Measurements from ENCODE around the gene ANKRD55. TPM values are rescaled to one million over a fixed set of nuclear protein-coding genes. Genes with fewer than 3 reads are reported as not detected.

Gene ANKRD55
- total RNA-seq, 1 donor from 2014 or later, result not detected

- DNase-seq (ENCODE audit: low read depth), result peak; percentile 68
- Mint-ChIP-seq H3K9me3 (ENCODE audit: unreplicated experiment) (no peaks in the 10 kb centered on the region), H3K4me3 (ENCODE audit: unreplicated experiment) (no peak overlapping the region), H3K4me1 (ENCODE audit: low read depth, unreplicated experiment) (peaks cover 14% of the 10 kb centered on the region), H3K27ac (ENCODE audit: unreplicated experiment) (no peak overlapping the region), H3K27me3 (ENCODE audit: low read depth, unreplicated experiment) (peaks cover 3% of the 10 kb centered on the region), H3K36me3 (ENCODE audit: low read depth, unreplicated experiment) (no peaks in the 10 kb centered on the region)
- no peaks in the 10 kb centered on the region for H3K36me3 ChIP-seq (ENCODE audit: insufficient read depth, low read length)
- no peaks in the 10 kb centered on the region for H3K9me3 ChIP-seq (ENCODE audit: insufficient read depth, low read depth, low read length)
- H4K20me1 ChIP-seq (ENCODE audit: insufficient read depth, low read length), result no peaks in the 10 kb centered on the region
- TF ChIP-seq, protein P1, sequence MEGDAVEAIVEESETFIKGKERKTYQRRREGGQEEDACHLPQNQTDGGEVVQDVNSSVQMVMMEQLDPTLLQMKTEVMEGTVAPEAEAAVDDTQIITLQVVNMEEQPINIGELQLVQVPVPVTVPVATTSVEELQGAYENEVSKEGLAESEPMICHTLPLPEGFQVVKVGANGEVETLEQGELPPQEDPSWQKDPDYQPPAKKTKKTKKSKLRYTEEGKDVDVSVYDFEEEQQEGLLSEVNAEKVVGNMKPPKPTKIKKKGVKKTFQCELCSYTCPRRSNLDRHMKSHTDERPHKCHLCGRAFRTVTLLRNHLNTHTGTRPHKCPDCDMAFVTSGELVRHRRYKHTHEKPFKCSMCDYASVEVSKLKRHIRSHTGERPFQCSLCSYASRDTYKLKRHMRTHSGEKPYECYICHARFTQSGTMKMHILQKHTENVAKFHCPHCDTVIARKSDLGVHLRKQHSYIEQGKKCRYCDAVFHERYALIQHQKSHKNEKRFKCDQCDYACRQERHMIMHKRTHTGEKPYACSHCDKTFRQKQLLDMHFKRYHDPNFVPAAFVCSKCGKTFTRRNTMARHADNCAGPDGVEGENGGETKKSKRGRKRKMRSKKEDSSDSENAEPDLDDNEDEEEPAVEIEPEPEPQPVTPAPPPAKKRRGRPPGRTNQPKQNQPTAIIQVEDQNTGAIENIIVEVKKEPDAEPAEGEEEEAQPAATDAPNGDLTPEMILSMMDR (IDR thresholded peaks at IDR 0.05; ENCODE audit: insufficient read depth, low read depth, low read length), result no peak
- H3K9ac ChIP-seq (ENCODE audit: low read length), result no peak overlapping the region
- H2AFZ ChIP-seq (ENCODE audit: low read depth, low read length), result no peak overlapping the region
- peak overlapping the region; percentile 20 for H3K4me2 ChIP-seq (ENCODE audit: low read length)
- H3K4me3 ChIP-seq (ENCODE audit: insufficient read depth, low read depth, low read length), result no peak overlapping the region
- no peaks in the 10 kb centered on the region for H3K79me2 ChIP-seq (ENCODE audit: insufficient read depth, low read length)
- H3K27me3 ChIP-seq (ENCODE audit: insufficient read depth, low read length), result peaks cover 2% of the 10 kb centered on the region
- H3K27ac ChIP-seq (ENCODE audit: low read depth, low read length), result no peak overlapping the region
- no peak for FAIRE-seq
- peaks cover 25% of the 10 kb centered on the region for H3K4me1 ChIP-seq (ENCODE audit: insufficient read depth, low read length)
Measured at GRCh38 chr5:56167519-56167918, 65.6 kb downstream of the ANKRD55 start.

GRCh38 chr5:56166671-56167385, 66.3 kb downstream of the ANKRD55 start:
- Mint-ChIP-seq H3K27ac (ENCODE audit: unreplicated experiment) (no peak overlapping the region), H3K27me3 (ENCODE audit: low read depth, unreplicated experiment) (peaks cover 3% of the 10 kb centered on the region), H3K4me3 (ENCODE audit: unreplicated experiment) (no peak overlapping the region), H3K4me1 (ENCODE audit: low read depth, unreplicated experiment) (peaks cover 18% of the 10 kb centered on the region), H3K36me3 (ENCODE audit: low read depth, unreplicated experiment) (no peaks in the 10 kb centered on the region), H3K9me3 (ENCODE audit: unreplicated experiment) (no peaks in the 10 kb centered on the region)
- Histone ChIP-seq H3K36me3 (ENCODE audit: insufficient read depth, low read length) (no peaks in the 10 kb centered on the region), H3K27me3 (ENCODE audit: insufficient read depth, low read length) (peaks cover 2% of the 10 kb centered on the region), H2AFZ (ENCODE audit: low read depth, low read length) (no peak overlapping the region), H3K9ac (ENCODE audit: low read length) (no peak overlapping the region), H3K27ac (ENCODE audit: low read depth, low read length) (no peak overlapping the region), H3K9me3 (ENCODE audit: insufficient read depth, low read depth, low read length) (no peaks in the 10 kb centered on the region), H4K20me1 (ENCODE audit: insufficient read depth, low read length) (no peaks in the 10 kb centered on the region), H3K4me2 (ENCODE audit: low read length) (no peak overlapping the region), H3K4me1 (ENCODE audit: insufficient read depth, low read length) (peaks cover 25% of the 10 kb centered on the region), H3K79me2 (ENCODE audit: insufficient read depth, low read length) (no peaks in the 10 kb centered on the region), H3K4me3 (ENCODE audit: insufficient read depth, low read depth, low read length) (no peak overlapping the region)
- TF ChIP-seq, protein P1 (IDR thresholded peaks at IDR 0.05; ENCODE audit: insufficient read depth, low read depth, low read length), result no peak
- TF ChIP-seq EZH2 (IDR thresholded peaks at IDR 0.05; ENCODE audit: insufficient read depth, low read length), result no peak
- FAIRE-seq (no peak), DNase-seq (ENCODE audit: low read depth) (no peak)

DNA sequence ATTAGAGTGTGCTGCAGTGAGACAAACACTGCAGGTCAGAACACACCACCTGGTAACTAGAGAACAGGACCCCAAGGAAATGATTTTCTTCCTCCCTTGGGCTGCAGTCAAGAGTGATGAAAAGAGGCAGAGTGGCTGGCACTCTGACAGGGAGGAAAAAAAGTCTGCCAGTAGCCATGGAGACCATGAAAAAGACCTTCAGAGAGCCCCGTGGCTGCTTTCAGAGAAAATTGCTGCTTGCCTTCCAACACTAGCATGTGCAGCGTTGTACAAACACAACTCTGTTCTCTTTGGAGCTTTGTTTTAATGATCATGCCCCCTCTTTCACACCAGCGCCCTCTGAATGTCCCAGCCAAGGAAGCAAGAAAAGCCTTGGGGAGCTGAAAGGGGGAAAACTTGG, 68.8 kb downstream of the ANKRD55 start:
- peak overlapping the region; percentile 17 for H3K4me2 ChIP-seq (ENCODE audit: low read length)
- Mint-ChIP-seq H3K36me3 (ENCODE audit: low read depth, unreplicated experiment) (no peaks in the 10 kb centered on the region), H3K4me3 (ENCODE audit: unreplicated experiment) (no peak overlapping the region), H3K27ac (ENCODE audit: unreplicated experiment) (peak overlapping the region; percentile 72), H3K4me1 (ENCODE audit: low read depth, unreplicated experiment) (peaks cover 25% of the 10 kb centered on the region), H3K27me3 (ENCODE audit: low read depth, unreplicated experiment) (peaks cover 3% of the 10 kb centered on the region), H3K9me3 (ENCODE audit: unreplicated experiment) (no peaks in the 10 kb centered on the region)
- H3K9ac ChIP-seq (ENCODE audit: low read length), result no peak overlapping the region
- no peaks in the 10 kb centered on the region for H3K9me3 ChIP-seq (ENCODE audit: insufficient read depth, low read depth, low read length)
- H3K27ac ChIP-seq (ENCODE audit: low read depth, low read length), result no peak overlapping the region
- H3K4me3 ChIP-seq (ENCODE audit: insufficient read depth, low read depth, low read length), result no peak overlapping the region
- no peaks in the 10 kb centered on the region for H3K36me3 ChIP-seq (ENCODE audit: insufficient read depth, low read length)
- H2AFZ ChIP-seq (ENCODE audit: low read depth, low read length), result no peak overlapping the region
- peaks cover 2% of the 10 kb centered on the region for H3K27me3 ChIP-seq (ENCODE audit: insufficient read depth, low read length)
- DNase-seq (ENCODE audit: low read depth), result no peak
- TF ChIP-seq, protein P1 (IDR thresholded peaks at IDR 0.05; ENCODE audit: insufficient read depth, low read depth, low read length), result no peak
- no peak for TF ChIP-seq EZH2 (IDR thresholded peaks at IDR 0.05; ENCODE audit: insufficient read depth, low read length)
- H4K20me1 ChIP-seq (ENCODE audit: insufficient read depth, low read length), result no peaks in the 10 kb centered on the region
- FAIRE-seq, result no peak
- H3K4me1 ChIP-seq (ENCODE audit: insufficient read depth, low read length), result peaks cover 15% of the 10 kb centered on the region
- H3K79me2 ChIP-seq (ENCODE audit: insufficient read depth, low read length), result no peaks in the 10 kb centered on the region
